ENCODE results near the gene ARFIP2. TPM values are rescaled to one million over a fixed set of nuclear protein-coding genes. Genes with fewer than 3 reads are reported as not detected.
A peak's percentile ranks its signal among the peaks of the same experiment; 100 is the strongest.

Gene ARFIP2
- total RNA-seq, 6 donors from 2014 or later, result 41.7 to 80.7 (median 54.6) TPM

DNA sequence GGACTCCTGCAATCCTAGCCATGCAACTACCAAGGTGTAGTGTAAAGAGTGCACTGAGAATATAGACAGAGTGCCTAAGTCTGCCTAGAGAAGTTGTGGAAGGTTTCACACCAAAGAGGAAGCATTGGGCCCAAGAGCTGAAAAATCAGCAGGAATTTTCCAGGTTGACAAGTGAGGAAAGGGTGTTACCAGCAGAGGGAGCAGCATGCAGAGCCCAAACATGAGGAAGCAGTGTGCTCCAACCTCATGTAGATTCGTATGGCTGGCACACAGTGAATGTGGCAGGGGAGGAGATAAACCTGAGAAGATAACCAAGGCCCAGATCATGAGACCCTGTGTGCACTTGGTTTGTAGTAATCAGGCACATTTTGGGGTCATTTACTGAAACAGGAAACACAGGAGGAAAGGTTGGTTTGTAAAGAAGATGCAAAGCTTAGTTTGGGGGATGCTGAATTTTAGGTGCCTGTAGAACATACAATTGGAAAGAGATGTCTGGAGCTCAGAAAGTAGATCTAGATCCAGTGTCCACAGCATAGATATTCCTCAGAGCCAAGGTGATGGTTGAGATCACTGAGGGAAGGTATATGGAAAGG lies 42.1 kb downstream of the ARFIP2 start:
- no peak for TF ChIP-seq POLR2A (IDR thresholded peaks at IDR 0.05)
- TF ChIP-seq, protein P1, sequence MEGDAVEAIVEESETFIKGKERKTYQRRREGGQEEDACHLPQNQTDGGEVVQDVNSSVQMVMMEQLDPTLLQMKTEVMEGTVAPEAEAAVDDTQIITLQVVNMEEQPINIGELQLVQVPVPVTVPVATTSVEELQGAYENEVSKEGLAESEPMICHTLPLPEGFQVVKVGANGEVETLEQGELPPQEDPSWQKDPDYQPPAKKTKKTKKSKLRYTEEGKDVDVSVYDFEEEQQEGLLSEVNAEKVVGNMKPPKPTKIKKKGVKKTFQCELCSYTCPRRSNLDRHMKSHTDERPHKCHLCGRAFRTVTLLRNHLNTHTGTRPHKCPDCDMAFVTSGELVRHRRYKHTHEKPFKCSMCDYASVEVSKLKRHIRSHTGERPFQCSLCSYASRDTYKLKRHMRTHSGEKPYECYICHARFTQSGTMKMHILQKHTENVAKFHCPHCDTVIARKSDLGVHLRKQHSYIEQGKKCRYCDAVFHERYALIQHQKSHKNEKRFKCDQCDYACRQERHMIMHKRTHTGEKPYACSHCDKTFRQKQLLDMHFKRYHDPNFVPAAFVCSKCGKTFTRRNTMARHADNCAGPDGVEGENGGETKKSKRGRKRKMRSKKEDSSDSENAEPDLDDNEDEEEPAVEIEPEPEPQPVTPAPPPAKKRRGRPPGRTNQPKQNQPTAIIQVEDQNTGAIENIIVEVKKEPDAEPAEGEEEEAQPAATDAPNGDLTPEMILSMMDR (IDR thresholded peaks at IDR 0.05), result peak in 5 of 6 experiments; percentile 34 to 64 (median 44)
- Histone ChIP-seq H3K27ac (no peak overlapping the region), H3K9me3 (no peaks in the 10 kb centered on the region), H3K4me1 (peaks cover 0 to 6% (median 3%) of the 10 kb centered on the region in 4 donors), H3K36me3 (no peaks in the 10 kb centered on the region), H3K4me3 (no peak overlapping the region), H3K27me3 (no peaks in the 10 kb centered on the region)
- ATAC-seq (ENCODE audit: low FRiP score in 2 of 2), result peak in 1 of 2 donors; percentile 75
- WGBS, 2 donors, result 0% methylated on average over 1 of the region's 1 CpG
- peak in 1 of 2 donors; percentile 55 for DNase-seq

DNA sequence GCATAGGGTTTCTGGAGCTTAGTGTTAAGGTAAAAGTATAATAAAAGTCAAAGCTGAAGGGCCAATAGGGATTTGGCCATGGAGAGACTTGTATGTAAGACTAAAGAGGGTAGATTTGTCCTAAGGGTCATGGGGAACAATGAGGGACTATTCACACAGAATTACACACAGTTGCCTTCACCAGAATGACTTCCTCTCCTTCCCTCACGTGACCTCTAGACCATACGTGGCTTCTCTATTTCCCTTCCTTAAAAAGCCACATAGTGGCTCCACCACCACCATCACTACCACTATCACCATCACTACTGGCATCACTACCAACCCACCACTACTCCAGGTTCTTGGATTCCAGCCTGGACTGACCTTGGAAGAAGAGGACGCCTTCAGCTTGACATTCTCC lies 43.1 kb downstream of the ARFIP2 start:
- no peaks in the 10 kb centered on the region for H3K9me3 ChIP-seq
- H3K4me1 ChIP-seq, result peaks cover 0 to 6% (median 3%) of the 10 kb centered on the region in 4 donors
- H3K27me3 ChIP-seq, result no peaks in the 10 kb centered on the region
- no peaks in the 10 kb centered on the region for H3K36me3 ChIP-seq
- TF ChIP-seq EP300 (IDR thresholded peaks at IDR 0.05) (no peak), POLR2AphosphoS5 (IDR thresholded peaks at IDR 0.05) (no peak), POLR2A (IDR thresholded peaks at IDR 0.05) (no peak)
- TF ChIP-seq, protein P1 (IDR thresholded peaks at IDR 0.05), result no peak
- H3K4me3 ChIP-seq, result no peak overlapping the region
- no peak for DNase-seq
- no peak overlapping the region for H3K27ac ChIP-seq
- WGBS, 2 donors, result 68% methylated on average over 3 of the region's 3 CpGs
- ATAC-seq (ENCODE audit: low FRiP score in 2 of 2), result peak in 1 of 2 donors; percentile 60

DNA sequence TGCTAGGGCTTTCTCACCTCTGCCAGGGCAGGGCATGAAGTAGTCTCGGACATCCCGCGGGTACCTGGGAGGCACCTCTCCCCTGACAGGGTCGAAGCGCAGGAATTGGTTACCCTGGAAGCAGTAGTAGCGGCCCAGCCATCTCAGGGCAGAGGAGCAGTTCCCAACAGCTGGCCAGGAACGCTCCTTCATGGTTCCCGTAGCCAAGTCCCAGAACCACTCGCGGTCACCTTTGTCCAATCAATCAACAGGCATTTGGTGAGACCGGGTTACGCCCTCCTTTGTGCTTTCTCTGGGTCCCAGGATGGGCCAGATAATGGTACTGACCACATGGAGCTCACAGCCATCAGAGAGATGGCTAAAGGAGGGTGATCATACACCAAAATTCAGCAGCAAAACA lies 43.7 kb downstream of the ARFIP2 start:
- WGBS, 2 donors, result 86 to 91% methylated on average over 8 to 12 of the region's 12 CpGs
- H3K27me3 ChIP-seq, result no peaks in the 10 kb centered on the region
- TF ChIP-seq EP300 (IDR thresholded peaks at IDR 0.05) (no peak), POLR2A (IDR thresholded peaks at IDR 0.05) (no peak), POLR2AphosphoS5 (IDR thresholded peaks at IDR 0.05) (no peak)
- TF ChIP-seq, protein P1 (IDR thresholded peaks at IDR 0.05), result no peak

DNA sequence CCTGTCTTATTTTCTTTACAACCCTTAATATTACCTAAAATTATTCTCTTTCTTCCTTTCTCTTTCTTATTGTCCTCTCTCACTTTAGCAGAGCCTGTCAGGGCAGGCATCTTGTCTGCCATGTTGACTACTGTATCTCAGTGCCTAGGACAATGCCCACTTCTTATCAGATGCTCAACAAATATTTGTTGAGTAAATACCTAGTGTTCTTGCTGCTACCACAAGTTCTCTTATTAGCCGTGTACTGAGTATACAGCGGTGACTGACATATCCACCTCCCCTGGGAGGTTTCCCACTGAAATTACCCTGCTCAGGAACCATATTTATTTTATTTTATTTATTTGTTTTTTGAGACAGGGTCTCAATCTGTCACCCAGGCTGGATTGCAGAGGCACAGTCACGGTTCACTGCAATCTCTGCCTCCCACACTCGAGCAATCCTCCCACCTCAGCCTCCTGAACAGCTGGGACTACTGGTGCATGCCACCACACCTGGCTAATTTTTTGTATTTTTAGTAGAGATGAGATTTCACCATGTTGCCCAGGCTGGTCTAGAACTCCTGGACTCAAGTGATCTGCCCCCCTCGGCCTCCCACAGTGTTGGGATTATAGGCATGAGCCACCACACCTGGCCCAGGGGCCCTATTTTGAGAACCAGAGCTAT lies 47.0 kb downstream of the ARFIP2 start:
- no peaks in the 10 kb centered on the region for H3K36me3 ChIP-seq
- WGBS, 2 donors, result 66 to 75% methylated on average over 5 of the region's 5 CpGs
- H3K27me3 ChIP-seq, result no peaks in the 10 kb centered on the region
- H3K9me3 ChIP-seq, result no peaks in the 10 kb centered on the region
- TF ChIP-seq, protein P1 (IDR thresholded peaks at IDR 0.05), result no peak
- no peak for TF ChIP-seq POLR2AphosphoS5 (IDR thresholded peaks at IDR 0.05)
- no peak for TF ChIP-seq EP300 (IDR thresholded peaks at IDR 0.05)
- H3K4me3 ChIP-seq, result no peak overlapping the region
- DNase-seq, result no peak
- H3K4me1 ChIP-seq, result peaks cover 0 to 5% (median 0%) of the 10 kb centered on the region in 4 donors
- H3K27ac ChIP-seq, result no peak overlapping the region
- no peak for ATAC-seq (ENCODE audit: low FRiP score in 2 of 2)

More for the DNA sequence above, 43.7 kb downstream of the ARFIP2 start:
- H3K9me3 ChIP-seq, result no peaks in the 10 kb centered on the region
- no peak overlapping the region for H3K27ac ChIP-seq
- no peaks in the 10 kb centered on the region for H3K36me3 ChIP-seq
- peaks cover 0 to 6% (median 3%) of the 10 kb centered on the region in 4 donors for H3K4me1 ChIP-seq
- DNase-seq (no peak), ATAC-seq (ENCODE audit: low FRiP score in 2 of 2) (no peak)
- H3K4me3 ChIP-seq, result no peak overlapping the region

DNA sequence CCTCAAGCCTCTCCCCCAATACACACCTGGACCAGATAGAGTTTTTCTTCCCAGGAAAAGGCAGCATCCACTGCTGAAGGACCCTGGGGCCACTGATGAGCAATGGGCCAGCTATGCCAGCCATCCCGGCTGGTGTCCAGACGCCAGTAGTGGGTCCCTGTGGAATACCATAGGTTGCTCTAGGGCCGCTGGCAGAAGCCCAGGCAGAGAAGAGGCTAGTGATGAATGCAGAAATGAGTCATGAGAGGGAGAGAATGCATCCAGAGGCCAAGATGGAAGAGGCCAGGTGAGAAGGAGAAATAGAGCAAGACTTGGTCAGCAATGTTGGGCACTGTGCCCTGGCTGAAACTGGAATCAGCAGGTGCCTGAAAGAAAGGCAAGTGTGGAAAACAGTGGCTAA lies 49.3 kb downstream of the ARFIP2 start:
- no peak for DNase-seq
- no peaks in the 10 kb centered on the region for H3K4me1 ChIP-seq
- 85 to 94% methylated on average over 3 of the region's 3 CpGs for WGBS, 2 donors
- no peak overlapping the region for H3K4me3 ChIP-seq
- H3K27ac ChIP-seq, result no peak overlapping the region
- no peaks in the 10 kb centered on the region for H3K27me3 ChIP-seq
- H3K9me3 ChIP-seq, result no peaks in the 10 kb centered on the region
- H3K36me3 ChIP-seq, result no peaks in the 10 kb centered on the region
- TF ChIP-seq POLR2AphosphoS5 (IDR thresholded peaks at IDR 0.05) (no peak), EP300 (IDR thresholded peaks at IDR 0.05) (no peak), POLR2A (IDR thresholded peaks at IDR 0.05) (no peak)
- TF ChIP-seq, protein P1 (IDR thresholded peaks at IDR 0.05), result no peak
- ATAC-seq (ENCODE audit: low FRiP score in 2 of 2), result no peak
